GM21528 (cell line): ENCODE results near the gene OPCML.

ENCODE experiments used
- ATAC-seq: cut with Tn5 transposase; IDR thresholded peaks from one replicate; pipeline ENCODE4 v1.9.1; 2021; ENCODE audit warnings: mild to moderate bottlenecking, moderate library complexity; ENCODE audit not compliant: unreplicated experiment, low FRiP score

OPCML gene

GRCh38 chr11:132844956-132845696, 687.2 kb downstream of the OPCML start:
- no peak for ATAC-seq

DNA sequence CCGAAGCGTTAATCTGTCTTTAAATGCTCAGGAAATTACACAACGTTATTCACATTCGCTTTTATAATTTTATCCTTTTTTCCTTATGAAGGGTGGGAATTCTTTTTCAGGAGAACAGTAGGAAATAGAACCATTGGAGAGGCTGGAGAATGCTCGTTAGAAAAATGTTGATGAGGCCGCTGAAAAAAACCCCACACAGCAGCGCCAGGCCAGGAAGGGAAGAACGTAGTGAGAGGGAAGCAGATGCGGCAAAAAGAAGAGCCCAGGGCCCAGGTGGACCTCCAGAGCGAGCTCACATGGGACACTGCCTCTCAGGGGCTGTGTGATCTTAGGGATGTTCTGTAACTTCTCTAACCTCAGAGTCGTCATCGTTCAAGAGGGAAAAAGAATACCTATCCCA, 691.6 kb downstream of the OPCML start:
- no peak for ATAC-seq

DNA sequence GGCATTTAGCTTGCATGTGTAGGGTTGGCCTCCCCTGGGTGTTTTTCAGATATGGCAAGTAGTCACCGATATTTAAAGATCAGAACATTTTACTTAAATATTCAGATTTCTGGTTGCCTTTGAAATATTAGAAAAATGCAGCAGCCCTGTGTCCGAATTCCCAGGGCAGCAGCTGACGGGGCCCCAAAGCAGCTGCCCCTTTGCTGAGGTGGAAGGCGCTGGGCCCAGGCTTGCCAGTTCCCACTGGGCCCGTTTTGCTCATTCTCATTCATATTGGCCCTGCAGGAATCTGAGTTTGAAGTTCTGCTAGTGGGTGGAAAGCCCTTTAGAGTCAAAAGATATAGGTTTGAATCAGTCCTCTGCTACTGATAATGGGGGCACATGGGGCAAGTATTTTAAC, 692.1 kb downstream of the OPCML start:
- ATAC-seq: no peak

DNA sequence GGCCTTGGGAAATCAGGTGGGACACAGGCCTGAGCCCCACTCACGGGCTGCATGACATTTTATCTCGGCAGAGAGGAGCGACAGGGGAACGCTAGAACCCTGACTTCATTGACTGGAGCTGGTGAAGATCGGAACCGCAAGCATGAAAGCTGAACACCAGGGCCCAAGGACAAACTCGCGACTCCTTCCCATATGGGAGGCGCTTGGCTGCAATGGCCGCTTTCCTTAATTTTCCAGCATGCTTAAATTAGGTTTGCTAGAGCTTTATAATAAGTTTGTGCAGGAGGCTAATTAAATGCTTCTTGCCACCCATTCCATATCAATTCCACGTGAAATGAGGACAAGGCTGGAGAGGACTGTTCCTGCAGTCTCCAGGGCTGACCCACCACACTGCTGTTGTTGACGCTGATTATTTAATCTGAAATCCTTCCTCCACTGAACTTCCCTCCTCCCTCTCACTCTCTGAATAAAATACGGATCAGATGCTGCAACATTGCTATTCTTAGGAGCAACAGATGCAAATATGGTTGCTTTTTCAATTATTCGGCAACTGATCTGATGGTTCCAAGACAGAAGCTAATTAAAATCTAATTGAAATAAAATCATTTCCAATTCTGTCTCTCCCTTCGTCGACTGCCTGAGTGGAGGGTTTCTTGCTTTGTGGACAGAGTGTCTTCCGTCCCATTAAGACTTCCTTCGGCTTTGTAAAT, 692.9 kb downstream of the OPCML start:
- no peak for ATAC-seq

DNA sequence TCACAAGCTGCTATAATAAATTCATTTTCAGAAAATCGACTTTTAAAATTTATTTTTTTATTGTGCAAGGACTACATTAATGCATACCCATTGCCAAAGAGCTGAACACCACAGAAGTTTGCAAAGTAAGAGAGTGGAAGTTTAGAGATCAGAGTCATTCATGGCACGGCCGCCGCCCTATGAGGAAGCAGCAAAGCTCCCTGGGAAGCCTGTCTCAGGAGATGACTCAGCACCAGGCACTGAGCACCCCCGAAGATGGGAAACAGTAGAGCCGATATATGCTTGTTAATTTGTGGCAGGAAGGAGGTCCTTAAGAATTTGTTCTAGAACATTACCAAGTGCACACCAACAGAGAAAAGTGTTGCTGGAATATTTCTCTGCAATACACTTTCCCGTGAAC, 693.7 kb downstream of the OPCML start:
- ATAC-seq: no peak

GRCh38 chr11:132831272-132831671, 701.0 kb downstream of the OPCML start:
- no peak for ATAC-seq

DNA sequence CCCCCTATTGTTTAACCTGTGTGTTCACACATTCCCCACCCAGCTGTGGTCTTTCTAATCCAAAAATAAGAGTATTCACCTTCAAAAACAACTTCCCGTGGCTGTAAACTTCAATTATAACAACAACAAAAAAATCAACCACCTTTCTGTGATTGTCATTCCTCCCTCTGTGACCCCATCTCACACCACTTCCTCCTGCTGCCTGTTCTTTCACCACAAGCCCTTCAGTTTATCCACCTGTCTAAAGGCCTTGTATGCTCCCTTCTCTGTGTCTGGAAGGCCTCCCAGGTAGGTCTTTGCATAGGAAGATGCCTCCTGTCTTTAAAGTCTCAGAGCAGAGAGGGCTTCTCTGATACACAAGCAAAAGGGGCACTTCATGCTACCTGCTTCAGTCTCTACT, 707.7 kb downstream of the OPCML start:
- ATAC-seq: no peak

GRCh38 chr11:132822276-132822675, 710.0 kb downstream of the OPCML start:
- no peak for ATAC-seq

DNA sequence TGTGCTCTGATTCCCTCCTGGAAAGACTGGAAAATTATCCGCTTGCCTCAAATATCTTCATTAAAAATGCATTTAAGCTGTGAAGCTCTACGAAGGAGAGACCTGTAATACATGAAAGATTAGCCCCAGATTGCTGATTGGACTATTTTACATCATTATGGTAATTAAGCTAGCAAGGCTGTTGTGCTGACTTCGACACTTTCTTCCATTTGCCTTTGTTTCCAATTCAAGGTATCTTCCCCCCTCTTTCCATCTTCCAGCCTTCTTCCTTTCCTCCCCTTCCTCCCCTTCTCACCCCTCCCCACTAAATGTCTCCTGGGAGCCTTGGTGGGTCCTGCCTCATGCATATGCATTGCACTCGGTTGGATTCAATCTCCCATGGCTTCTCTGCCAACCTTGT, 710.8 kb downstream of the OPCML start:
- ATAC-seq: no peak

- ATAC-seq: no peak
Measured at GRCh38 chr11:132821014-132821413, 711.3 kb downstream of the OPCML start.

- no peak for ATAC-seq
Measured at GRCh38 chr11:132818951-132819350, 713.4 kb downstream of the OPCML start.

GRCh38 chr11:132817387-132817786, 714.9 kb downstream of the OPCML start:
- no peak for ATAC-seq

- no peak for ATAC-seq
Measured at GRCh38 chr11:132814410-132814809, 717.9 kb downstream of the OPCML start.

GRCh38 chr11:132811649-132812048, 720.7 kb downstream of the OPCML start:
- ATAC-seq: no peak

GRCh38 chr11:132809070-132809469, 723.2 kb downstream of the OPCML start:
- no peak for ATAC-seq

GRCh38 chr11:132804258-132804657, 728.0 kb downstream of the OPCML start:
- ATAC-seq: no peak

GRCh38 chr11:132803436-132803835, 728.9 kb downstream of the OPCML start:
- no peak for ATAC-seq

- no peak for ATAC-seq
Measured at GRCh38 chr11:132802947-132803346, 729.4 kb downstream of the OPCML start.

DNA sequence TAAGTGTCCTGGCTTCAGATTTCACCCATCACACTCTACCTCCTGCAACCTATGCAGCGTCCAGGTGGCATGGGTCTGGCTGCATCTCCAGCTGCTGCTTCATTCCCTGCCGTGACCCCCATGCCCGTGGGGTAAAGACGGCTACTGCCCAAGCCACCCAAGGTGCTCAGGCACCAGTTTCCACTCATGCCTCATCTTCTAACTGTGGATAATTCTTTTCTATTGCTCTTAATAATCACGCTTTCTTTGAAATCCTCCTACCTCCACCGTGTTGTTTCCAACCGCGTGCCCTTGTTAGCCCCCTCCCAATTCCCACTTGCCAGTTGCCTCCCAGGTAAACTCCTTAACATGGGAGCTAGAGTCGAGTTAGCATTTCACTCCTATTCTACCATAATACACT, 738.5 kb downstream of the OPCML start:
- no peak for ATAC-seq

DNA sequence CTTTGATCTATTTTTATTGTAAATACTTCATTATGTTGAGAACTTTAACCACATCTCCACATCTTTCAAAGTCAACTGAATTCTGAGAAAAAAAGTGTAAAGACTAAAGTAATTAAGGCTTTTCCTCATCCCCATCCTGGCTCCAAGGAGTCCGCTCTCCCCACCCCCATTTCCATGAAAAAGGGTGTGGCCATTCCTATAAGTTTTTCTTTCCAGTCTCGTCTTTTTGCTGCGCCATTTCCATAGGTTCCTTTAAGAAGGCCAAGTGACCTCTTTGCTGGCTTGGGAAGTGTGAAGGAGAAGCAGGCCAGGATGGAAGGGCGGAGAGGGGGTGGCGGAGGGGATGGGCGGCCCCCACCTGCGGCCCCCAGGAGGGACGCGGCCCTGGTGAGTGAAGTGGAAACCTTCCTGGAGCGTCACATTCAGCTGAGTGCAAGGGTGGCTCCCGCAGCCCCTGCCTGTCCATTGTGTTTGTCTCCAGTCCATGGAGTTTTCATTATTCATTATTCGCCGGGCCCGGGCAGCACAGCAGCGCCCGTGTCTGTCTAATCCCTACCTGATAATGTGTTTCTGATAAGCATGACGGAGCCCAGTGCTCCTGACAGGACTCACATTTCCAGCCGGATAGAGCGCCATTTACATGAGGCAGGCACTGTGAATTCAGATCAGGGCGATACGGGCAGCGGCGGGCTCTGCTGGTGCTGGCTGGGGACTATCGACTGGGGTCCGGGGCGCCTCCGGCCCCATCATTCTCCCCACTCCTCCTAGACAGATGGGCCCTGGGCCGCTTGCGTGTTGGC, 739.8 kb downstream of the OPCML start:
- no peak for ATAC-seq

- no peak for ATAC-seq
Measured at GRCh38 chr11:132790971-132791370, 741.3 kb downstream of the OPCML start.
